H9 (cell line): ENCODE results near the gene ARHGEF10L. TPM values are rescaled to one million over a fixed set of nuclear protein-coding genes. Genes with fewer than 3 reads are reported as not detected.

ENCODE experiments used
- DNase-seq: peaks from one replicate; pipeline ENCODE4 v3.0.0-alpha.2; 2017
- H2AFZ ChIP-seq: one replicate; pipeline ENCODE4 v1.6.1; 2013; ENCODE audit warnings: mild to moderate bottlenecking, low read length, control low read depth, moderate library complexity
- H2AK5ac ChIP-seq: 2 replicates; pipeline ENCODE4 v1.6.1; 2013; ENCODE audit warnings: low read length, control low read depth, mixed read lengths; ENCODE audit not compliant: insufficient read length
- H2BK120ac ChIP-seq: one replicate; pipeline ENCODE4 v1.6.1; 2013; ENCODE audit warnings: low read depth, mild to moderate bottlenecking, low read length, control low read depth, inconsistent platforms; ENCODE audit not compliant: poor library complexity, severe bottlenecking
- H2BK12ac ChIP-seq: 2 replicates; pipeline ENCODE4 v1.6.1; 2013; ENCODE audit warnings: low read length, control low read depth, mixed read lengths, low read depth; ENCODE audit not compliant: insufficient read length
- H2BK15ac ChIP-seq: 2 replicates; pipeline ENCODE4 v1.6.1; 2013; ENCODE audit warnings: low read depth, low read length, control low read depth
- H2BK20ac ChIP-seq: one replicate; pipeline ENCODE4 v1.6.1; 2013; ENCODE audit warnings: low read depth, mild to moderate bottlenecking, low read length, control low read depth, inconsistent platforms; ENCODE audit not compliant: poor library complexity, severe bottlenecking
- H2BK5ac ChIP-seq: 2 replicates; pipeline ENCODE4 v1.6.1; 2013; ENCODE audit warnings: low read length, control low read depth, mixed read lengths; ENCODE audit not compliant: insufficient read length
- H3K14ac ChIP-seq: 2 replicates; pipeline ENCODE4 v1.6.1; 2013; ENCODE audit warnings: low read length, control low read depth; ENCODE audit not compliant: insufficient read depth
- H3K18ac ChIP-seq: 2 replicates; pipeline ENCODE4 v1.6.1; 2013; ENCODE audit warnings: low read depth, mild to moderate bottlenecking, mixed read lengths, low read length, control low read depth; ENCODE audit not compliant: insufficient read length
- H3K23ac ChIP-seq: 2 replicates; pipeline ENCODE4 v1.6.1; 2013; ENCODE audit warnings: low read length, control low read depth, mixed read lengths, low read depth; ENCODE audit not compliant: insufficient read length
- H3K23me2 ChIP-seq: 2 replicates; pipeline ENCODE4 v1.6.1; 2013; ENCODE audit warnings: low read depth, mild to moderate bottlenecking, mixed read lengths, low read length, control low read depth; ENCODE audit not compliant: insufficient read length, poor library complexity, severe bottlenecking
- H3K27ac ChIP-seq: 2 replicates; pipeline ENCODE4 v1.5.1; 2013; ENCODE audit warnings: low read length, control low read depth, mixed read lengths, low read depth; ENCODE audit not compliant: insufficient read length
- H3K27me3 ChIP-seq: 2 replicates; pipeline ENCODE4 v1.6.1; 2013; ENCODE audit warnings: low read length, control low read depth, inconsistent platforms; ENCODE audit not compliant: insufficient read depth
- H3K4ac ChIP-seq: 2 replicates; pipeline ENCODE4 v1.6.1; 2013; ENCODE audit warnings: low read depth, mild to moderate bottlenecking, control low read depth, inconsistent platforms, low read length, moderate library complexity
- H3K4me1 ChIP-seq: 2 replicates; pipeline ENCODE4 v1.6.1; 2013; ENCODE audit warnings: low read length, control low read depth, inconsistent platforms; ENCODE audit not compliant: insufficient read depth
- H3K4me2 ChIP-seq: 2 replicates; pipeline ENCODE4 v1.6.1; 2013; ENCODE audit warnings: low read length, control low read depth, mixed read lengths; ENCODE audit not compliant: insufficient read length, insufficient read depth
- H3K56ac ChIP-seq: 2 replicates; pipeline ENCODE4 v1.6.1; 2013; ENCODE audit warnings: low read depth, mild to moderate bottlenecking, mixed read lengths, low read length, control low read depth; ENCODE audit not compliant: insufficient read length
- H3K79me1 ChIP-seq: 2 replicates; pipeline ENCODE4 v1.6.1; 2013; ENCODE audit warnings: low read depth, mild to moderate bottlenecking, moderate library complexity, low read length, control low read depth, inconsistent platforms; ENCODE audit not compliant: insufficient read depth, poor library complexity, severe bottlenecking
- H3K79me2 ChIP-seq: 2 replicates; pipeline ENCODE4 v1.6.1; 2013; ENCODE audit warnings: low read length, control low read depth, inconsistent platforms; ENCODE audit not compliant: insufficient read depth
- H3K9ac ChIP-seq: 2 replicates; pipeline ENCODE4 v1.6.1; 2013; ENCODE audit warnings: low read length, control low read depth, mixed read lengths; ENCODE audit not compliant: insufficient read length; ENCODE audit errors: extremely low read depth
- H3K9me3 ChIP-seq: one replicate; pipeline ENCODE4 v1.6.1; 2013; ENCODE audit warnings: low read depth, low read length, inconsistent platforms; ENCODE audit not compliant: control insufficient read depth
- H3T11ph ChIP-seq: one replicate; pipeline ENCODE4 v1.6.1; 2013; ENCODE audit warnings: mild to moderate bottlenecking, low read length, control low read depth, inconsistent platforms
- H4K20me1 ChIP-seq: one replicate; pipeline ENCODE4 v1.6.1; 2013; ENCODE audit not compliant: control insufficient read depth, insufficient read length, insufficient read depth
- H4K5ac ChIP-seq: 2 replicates; pipeline ENCODE4 v1.6.1; 2013; ENCODE audit warnings: low read depth, mild to moderate bottlenecking, mixed read lengths, low read length, control low read depth; ENCODE audit not compliant: insufficient read length
- H4K8ac ChIP-seq: replicated peaks from 2 replicates; pipeline ENCODE4 v1.6.1; 2013; ENCODE audit warnings: low read length, control low read depth, mixed read lengths, low read depth; ENCODE audit not compliant: insufficient read length
- H4K91ac ChIP-seq: 2 replicates; pipeline ENCODE4 v1.6.1; 2013; ENCODE audit warnings: low read depth, mild to moderate bottlenecking, moderate library complexity, mixed read lengths, low read length, control low read depth; ENCODE audit not compliant: insufficient read length
- H3K27ac Mint-ChIP-seq, 3 experiments: 2 replicates in 2 of 3; 3 replicates in 1 of 3; pipeline ENCODE4 v1.8.0; 2020 to 2021; ENCODE audit warnings: mixed read lengths in 3 of 3, mild to moderate bottlenecking in 1 of 3, moderate library complexity in 1 of 3
- H3K27me3 Mint-ChIP-seq: 2 replicates; pipeline ENCODE4 v1.8.0; 2021; ENCODE audit warnings: low read depth, mild to moderate bottlenecking, moderate library complexity, mixed read lengths
- H3K36me3 Mint-ChIP-seq, 3 experiments: 2 replicates in 2 of 3; 3 replicates in 1 of 3; pipeline ENCODE4 v1.8.0; 2020 to 2021; ENCODE audit warnings: low read depth in 3 of 3, mixed read lengths in 3 of 3; ENCODE audit not compliant: insufficient read depth in 1 of 3
- H3K4me1 Mint-ChIP-seq, 2 experiments: 2 replicates each; pipeline ENCODE4 v1.8.0; 2020; ENCODE audit warnings: mixed read lengths in 2 of 2
- H3K4me3 Mint-ChIP-seq, 2 experiments: 2 replicates in 1 of 2; 3 replicates in 1 of 2; pipeline ENCODE4 v1.8.0; 2020 to 2021; ENCODE audit warnings: mild to moderate bottlenecking in 2 of 2, mixed read lengths in 2 of 2, moderate library complexity in 1 of 2
- H3K9me3 Mint-ChIP-seq, 2 experiments: 2 replicates in 1 of 2; 3 replicates in 1 of 2; pipeline ENCODE4 v1.8.0; 2020; ENCODE audit warnings: mild to moderate bottlenecking in 2 of 2, mixed read lengths in 2 of 2, moderate library complexity in 1 of 2
- WGBS: extraction: QIAGEN DNeasy Blood & Tissue Kit; methylation state at CpG from one replicate; pipeline ENCODE4 v1.1.7; 2013; ENCODE audit warnings: missing lambda C conversion rate, low lambda C conversion rate, mixed read lengths; ENCODE audit not compliant: insufficient read length; ENCODE audit errors: extremely low coverage; 5-methylcytosine and 5-hydroxymethylcytosine counted together
- total RNA-seq: library from RNA; stranded (reverse); gene quantifications from 2 replicates; pipeline ENCODE4 v1.2.1, GENCODE V29; 2021
- TF ChIP-seq, protein P1 (sequence below): fragments of 200-600 bp; sonication (generic); conservative IDR thresholded peaks from 3 replicates; pipeline ENCODE4 v1.8.0; 2021; ENCODE audit warnings: antibody characterized with exemption, mild to moderate bottlenecking

The ARHGEF10L gene
- total RNA-seq, 1 experiment from 2014 or later, result 20.2 TPM

DNA sequence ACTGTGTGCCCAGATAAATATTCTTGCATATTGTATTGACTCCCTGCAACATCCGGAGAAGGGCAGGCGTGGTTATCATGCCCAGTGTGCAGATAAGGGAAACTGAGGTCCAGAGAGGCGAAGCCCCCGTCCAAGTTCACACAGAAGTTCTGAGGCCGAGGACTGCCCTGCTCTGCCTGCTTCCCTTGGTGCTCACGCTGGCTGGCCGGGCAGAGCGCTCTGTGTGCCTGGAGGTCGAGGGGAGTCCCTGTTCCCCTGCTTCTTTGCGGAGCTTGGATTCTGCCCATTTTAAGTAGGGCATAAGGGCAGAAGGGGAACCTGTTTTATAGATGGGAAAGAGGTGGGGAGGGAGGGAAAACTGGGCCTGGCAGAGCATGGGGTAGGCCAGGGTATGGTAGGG, 122.8 kb downstream of the ARHGEF10L start:
- Histone ChIP-seq H3K23me2 (no peaks in the 10 kb centered on the region), H2AK5ac (no peak overlapping the region), H3K4me2 (no peak overlapping the region), H3K9ac (no peak overlapping the region), H3K56ac (no peak overlapping the region), H4K5ac (no peak overlapping the region), H2BK5ac (no peak overlapping the region), H3K9me3 (no peaks in the 10 kb centered on the region), H2AFZ (no peak overlapping the region), H4K8ac (no peak overlapping the region), H3T11ph (no peak overlapping the region), H3K23ac (no peak overlapping the region), H4K20me1 (no peaks in the 10 kb centered on the region), H2BK20ac (no peak overlapping the region), H3K27me3 (no peaks in the 10 kb centered on the region), H2BK15ac (no peak overlapping the region), H3K79me1 (no peaks in the 10 kb centered on the region), H2BK120ac (no peak overlapping the region), H2BK12ac (no peak overlapping the region), H3K14ac (no peak overlapping the region), H3K27ac (no peak overlapping the region), H4K91ac (no peak overlapping the region), H3K79me2 (no peaks in the 10 kb centered on the region), H3K18ac (no peak overlapping the region), H3K4ac (no peak overlapping the region), H3K4me1 (no peaks in the 10 kb centered on the region)
- Mint-ChIP-seq H3K4me3 (no peak overlapping the region; a peak in 1 of 5 replicates), H3K27me3 (no peaks in the 10 kb centered on the region; the same call in 1 of the 2 replicates), H3K27ac (peak overlapping the region in 1 of 3 experiments; percentile 46; a peak in 1 of 7 replicates), H3K9me3 (no peaks in the 10 kb centered on the region; a peak in 1 of 5 replicates), H3K36me3 (peaks cover 33 to 51% (median 35%) of the 10 kb centered on the region in 3 experiments), H3K4me1 (peaks cover 9 to 12% of the 10 kb centered on the region in 2 experiments)
- WGBS, result no CpG with 5 or more reads among the region's 10 CpGs
- TF ChIP-seq, protein P1, sequence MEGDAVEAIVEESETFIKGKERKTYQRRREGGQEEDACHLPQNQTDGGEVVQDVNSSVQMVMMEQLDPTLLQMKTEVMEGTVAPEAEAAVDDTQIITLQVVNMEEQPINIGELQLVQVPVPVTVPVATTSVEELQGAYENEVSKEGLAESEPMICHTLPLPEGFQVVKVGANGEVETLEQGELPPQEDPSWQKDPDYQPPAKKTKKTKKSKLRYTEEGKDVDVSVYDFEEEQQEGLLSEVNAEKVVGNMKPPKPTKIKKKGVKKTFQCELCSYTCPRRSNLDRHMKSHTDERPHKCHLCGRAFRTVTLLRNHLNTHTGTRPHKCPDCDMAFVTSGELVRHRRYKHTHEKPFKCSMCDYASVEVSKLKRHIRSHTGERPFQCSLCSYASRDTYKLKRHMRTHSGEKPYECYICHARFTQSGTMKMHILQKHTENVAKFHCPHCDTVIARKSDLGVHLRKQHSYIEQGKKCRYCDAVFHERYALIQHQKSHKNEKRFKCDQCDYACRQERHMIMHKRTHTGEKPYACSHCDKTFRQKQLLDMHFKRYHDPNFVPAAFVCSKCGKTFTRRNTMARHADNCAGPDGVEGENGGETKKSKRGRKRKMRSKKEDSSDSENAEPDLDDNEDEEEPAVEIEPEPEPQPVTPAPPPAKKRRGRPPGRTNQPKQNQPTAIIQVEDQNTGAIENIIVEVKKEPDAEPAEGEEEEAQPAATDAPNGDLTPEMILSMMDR, result no peak
- no peak for DNase-seq
